WI38 (cell line): Measurements from ENCODE around the gene AKAP13.

Experiments
- H3K4me3 ChIP-seq: 2 replicates; pipeline ENCODE4 v1.5.1; 2011; ENCODE audit warnings: low read depth, mild to moderate bottlenecking, control low read depth, low read length
- CTCF ChIP-seq: IDR thresholded peaks from 2 replicates; pipeline ENCODE4 v1.5.1; 2012; ENCODE audit warnings: low read depth, mild to moderate bottlenecking, control low read depth, low read length

Gene AKAP13

GRCh38 chr15:85379403-85380131 lies 836 bp upstream of the AKAP13 start:
- TF ChIP-seq CTCF: no peak
- H3K4me3 ChIP-seq: peak overlapping the region; percentile 66

- TF ChIP-seq CTCF: no peak
Observed at GRCh38 chr15:85380812-85381642, 624 bp downstream of the AKAP13 start.

GRCh38 chr15:85381850-85382751 lies 1.7 kb downstream of the AKAP13 start:
- no peak for TF ChIP-seq CTCF
- peak overlapping the region; percentile 75 for H3K4me3 ChIP-seq

More at GRCh38 chr15:85380812-85381642, 624 bp downstream of the AKAP13 start:
- peak overlapping the region; percentile 75 for H3K4me3 ChIP-seq

GRCh38 chr15:85382942-85383341 lies 2.5 kb downstream of the AKAP13 start:
- TF ChIP-seq CTCF: no peak
- no peak overlapping the region for H3K4me3 ChIP-seq

GRCh38 chr15:85383470-85384148 lies 3.2 kb downstream of the AKAP13 start:
- no peak overlapping the region for H3K4me3 ChIP-seq
- no peak for TF ChIP-seq CTCF

- no peak for TF ChIP-seq CTCF
- H3K4me3 ChIP-seq: no peak overlapping the region
Observed at GRCh38 chr15:85386261-85386660, 5.9 kb downstream of the AKAP13 start.
